ENCODE data around the gene RBMX2.
"Not testable (repeated sequence)": the region's sequence is repeated elsewhere in the genome, so short reads cannot be mapped to it uniquely, and the experiment has no call there.

The RBMX2 gene, protein sequence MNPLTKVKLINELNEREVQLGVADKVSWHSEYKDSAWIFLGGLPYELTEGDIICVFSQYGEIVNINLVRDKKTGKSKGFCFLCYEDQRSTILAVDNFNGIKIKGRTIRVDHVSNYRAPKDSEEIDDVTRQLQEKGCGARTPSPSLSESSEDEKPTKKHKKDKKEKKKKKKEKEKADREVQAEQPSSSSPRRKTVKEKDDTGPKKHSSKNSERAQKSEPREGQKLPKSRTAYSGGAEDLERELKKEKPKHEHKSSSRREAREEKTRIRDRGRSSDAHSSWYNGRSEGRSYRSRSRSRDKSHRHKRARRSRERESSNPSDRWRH

DNA sequence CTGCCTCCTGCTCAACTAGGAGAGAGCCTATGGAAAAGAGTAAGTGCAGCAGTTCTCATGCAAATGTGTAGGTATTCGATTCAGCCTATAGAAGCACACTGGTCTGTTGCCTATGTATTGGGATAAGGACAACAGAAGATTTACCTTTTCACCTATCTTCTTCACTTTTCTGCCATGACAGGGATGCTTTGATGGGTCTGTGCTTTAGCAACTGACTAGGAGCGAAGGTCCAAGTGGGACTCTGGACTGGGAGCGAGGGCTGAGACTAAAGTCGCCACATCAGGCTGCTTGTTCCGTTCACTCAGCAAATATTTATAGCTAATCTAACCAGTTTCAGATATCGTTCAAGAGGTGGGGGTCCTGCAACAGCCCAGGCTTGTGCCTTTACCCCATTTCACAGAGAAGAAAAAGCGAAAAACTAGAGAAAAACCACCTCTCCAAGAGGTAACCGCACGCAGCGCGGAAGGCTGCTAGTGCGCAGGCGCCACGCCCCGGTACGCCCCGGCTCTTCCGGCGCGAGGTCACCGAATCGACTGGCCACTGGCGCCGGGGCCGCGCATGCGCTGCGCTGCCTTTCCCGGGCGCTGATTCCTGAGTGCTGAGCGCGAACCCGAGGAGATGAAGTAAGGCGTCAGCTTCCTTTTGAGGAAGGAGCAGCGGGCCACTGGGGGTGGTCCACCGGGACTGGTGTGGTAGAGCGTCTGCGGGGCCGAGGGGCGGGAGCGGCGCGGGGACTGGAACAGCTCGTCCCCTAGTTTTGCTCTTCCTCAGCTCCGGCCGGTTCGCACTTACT is at the start of gene RBMX2:
Gene RBMX2 (plus strand): TSS at position 573 of the 793 bp plus-strand sequence. CDS start 46 bp downstream, at position 619.
- DNase-seq (ENCODE audit: low spot score) = peak; percentile 71

DNA sequence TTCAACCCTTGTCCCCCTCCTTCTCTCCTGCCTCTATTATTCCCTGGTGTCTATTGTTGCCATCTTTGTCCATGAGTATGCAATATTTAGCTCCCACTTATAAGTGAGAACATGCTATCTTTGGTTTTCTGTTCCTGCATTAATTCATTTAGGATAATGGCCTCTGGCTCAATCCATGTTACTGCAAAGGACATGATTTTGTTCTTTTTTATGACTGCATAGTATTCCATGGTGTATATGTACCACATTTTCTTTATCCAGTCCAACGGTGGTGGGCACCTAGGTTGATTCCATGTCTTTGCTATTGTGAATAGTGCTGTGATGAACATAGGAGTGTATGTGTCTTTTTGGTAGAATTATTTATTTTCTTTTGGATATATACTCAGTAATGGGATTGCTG is 49.7 kb upstream of the RBMX2 start:
- DNase-seq (ENCODE audit: low spot score) = not testable (repeated sequence)

DNA sequence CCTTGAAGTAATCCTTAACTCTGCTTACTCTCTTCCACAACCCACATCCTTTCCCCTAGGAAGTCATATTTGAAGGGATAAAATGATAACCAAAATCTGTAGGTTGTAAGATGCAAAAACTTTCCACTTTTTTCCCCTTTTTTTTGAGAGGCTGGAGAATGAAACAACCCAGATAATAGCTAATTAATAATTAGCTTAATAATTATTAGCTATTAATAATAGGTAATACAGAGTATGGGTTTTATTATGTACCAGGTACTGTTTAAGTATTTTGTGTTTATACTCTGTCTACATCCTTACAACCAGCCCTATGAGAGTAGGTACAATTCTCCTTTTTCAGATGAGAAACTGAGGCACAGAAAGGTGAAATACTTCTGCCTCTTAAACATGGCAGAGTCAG is 25.7 kb upstream of the RBMX2 start:
- DNase-seq (ENCODE audit: low spot score) = no peak

DNA sequence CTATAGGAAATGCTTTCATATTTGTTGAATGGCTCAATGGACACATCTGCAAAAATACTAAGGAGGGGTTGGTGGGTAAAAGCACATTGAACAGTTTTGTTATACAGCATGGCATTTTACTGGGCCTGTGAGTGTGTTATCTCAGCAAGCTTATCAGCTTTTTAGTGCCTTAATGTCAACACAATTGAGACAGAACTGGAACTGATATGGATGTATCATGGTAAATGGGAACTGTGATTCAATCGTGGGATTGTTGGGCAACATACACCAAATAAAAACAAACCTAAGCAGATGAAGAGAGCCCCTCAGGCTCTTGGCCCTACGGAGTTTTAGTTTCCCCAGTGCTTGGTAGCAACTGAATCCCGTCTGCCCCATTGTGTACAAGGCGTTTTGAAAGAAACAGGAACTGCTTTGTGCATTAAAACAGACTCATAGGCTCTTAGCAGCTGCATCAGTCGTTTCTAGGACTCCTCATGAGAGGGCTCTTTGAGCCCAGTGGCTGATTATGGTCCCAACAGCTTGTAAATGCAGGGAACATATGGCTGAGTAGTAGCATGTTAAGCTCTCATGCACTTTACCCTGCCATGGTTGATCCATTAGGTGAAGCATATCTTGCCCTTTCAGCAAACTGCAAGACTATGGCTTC is 23.6 kb upstream of the RBMX2 start:
- no peak for DNase-seq (ENCODE audit: low spot score)

DNA sequence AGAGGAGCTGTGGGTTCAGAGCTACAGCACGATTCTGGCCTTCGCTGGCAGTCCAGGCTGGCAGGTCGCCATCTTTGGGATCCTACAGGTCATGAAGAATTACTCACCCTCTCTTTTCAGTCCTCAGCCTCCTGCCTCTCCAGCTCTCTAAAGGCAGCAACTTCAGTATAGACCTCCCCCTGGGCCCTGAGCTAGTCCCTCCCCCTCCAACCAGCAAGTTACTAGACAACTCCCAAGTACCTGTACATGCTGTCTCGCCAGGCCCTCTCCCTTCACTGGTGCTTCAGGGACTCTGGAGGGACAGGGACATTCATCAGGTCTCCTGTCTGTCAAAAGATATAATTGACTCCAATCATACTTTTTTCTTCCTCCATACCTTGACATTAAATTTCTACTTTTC is 16.3 kb upstream of the RBMX2 start, which contains the start of gene GPR119:
Gene GPR119 (minus strand): TSS at position 155 of the 400 bp plus-strand sequence. CDS start 227 bp downstream, outside the sequence.
- DNase-seq (ENCODE audit: low spot score) = no peak

DNA sequence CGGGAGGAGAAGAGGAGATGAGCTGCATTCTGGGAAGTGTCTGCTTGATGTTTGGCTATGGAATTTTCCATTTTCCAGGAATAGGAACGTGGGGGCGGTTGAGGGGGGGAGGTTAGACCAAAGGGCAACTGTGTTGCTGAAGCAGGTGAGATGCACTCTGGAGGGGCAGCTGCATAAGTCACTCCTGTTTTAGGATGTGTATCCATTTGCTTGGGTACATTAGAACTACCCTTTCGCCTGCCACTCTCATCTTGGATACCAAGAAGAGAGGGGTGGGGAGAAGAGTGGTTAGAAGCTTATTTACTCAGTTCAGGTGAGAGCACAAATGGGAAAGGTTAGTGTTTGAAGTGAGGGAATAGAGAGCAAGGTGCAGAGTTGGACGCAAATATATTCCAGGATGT is 15.4 kb upstream of the RBMX2 start:
- DNase-seq (ENCODE audit: low spot score) = no peak

DNA sequence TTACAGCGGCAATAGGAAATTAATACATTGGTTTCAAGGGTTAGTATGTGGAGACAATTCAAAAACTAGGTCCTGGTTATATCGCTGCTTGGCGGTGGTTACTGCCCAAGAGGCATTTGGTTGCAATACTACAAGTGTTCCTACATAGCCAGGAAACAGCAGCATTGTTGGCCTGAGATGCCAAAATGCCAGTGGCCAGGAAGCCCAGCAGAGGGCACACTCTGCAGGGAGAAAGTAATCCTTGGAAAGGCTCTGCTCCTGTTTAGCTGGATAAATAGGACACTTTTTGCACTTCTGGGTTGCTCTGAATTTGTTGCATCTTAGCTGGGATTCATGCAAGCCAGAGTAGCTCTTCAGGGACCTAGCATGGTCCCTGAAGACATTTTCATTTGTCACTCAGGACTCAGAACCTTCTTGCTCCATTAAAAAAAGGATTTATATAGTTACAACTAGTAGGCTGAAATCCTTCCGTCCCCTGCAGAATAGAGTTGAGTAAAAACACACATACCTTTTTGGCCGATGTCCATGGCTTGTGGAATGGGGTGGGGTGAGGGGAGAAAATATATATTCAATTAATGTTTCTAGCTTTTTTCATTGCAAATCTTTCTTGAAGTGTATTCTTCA is 8.2 kb upstream of the RBMX2 start:
- DNase-seq (ENCODE audit: low spot score) = peak; percentile 50

DNA sequence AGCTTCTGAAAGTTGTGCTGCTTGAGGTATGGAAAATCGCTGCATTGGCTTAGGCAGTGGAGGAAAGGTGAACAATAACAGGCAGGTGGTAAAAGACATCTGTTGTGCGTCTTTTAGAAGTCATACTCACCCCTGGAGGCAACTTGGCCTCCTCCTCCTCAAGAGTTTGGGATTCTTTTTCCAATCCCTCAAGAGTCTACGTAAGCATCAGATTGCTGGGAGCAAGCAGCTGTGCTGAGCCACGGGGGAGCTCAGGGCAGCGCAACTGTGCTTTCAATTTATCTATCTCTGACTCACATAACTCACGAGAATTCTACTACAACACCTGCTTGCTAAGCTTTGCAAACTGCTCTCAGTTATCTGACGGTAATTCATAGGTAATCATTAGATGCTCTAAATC is 6.4 kb upstream of the RBMX2 start:
- DNase-seq (ENCODE audit: low spot score) = no peak

DNA sequence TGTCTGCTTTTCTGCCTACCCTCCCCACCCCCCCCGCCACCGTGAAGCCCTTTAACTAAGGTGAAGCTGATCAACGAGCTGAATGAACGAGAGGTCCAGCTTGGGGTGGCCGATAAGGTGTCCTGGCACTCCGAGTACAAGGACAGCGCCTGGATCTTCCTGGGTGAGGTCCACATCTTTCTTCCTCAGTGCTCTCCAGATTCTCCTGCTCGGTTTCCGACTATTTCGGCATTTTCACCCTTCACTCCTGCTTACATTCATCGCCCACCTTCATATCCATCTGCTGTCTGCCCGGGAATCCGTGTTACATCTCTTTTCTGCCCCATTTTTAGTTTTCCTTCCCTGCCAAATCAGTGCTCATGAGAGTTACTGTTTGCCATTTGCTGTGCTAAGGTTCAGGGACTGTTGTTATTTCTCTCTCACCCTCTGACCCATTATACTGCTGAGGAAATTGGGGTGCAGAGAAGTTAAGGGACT is 459 bp downstream of the RBMX2 start:
- DNase-seq (ENCODE audit: low spot score) = no peak

DNA sequence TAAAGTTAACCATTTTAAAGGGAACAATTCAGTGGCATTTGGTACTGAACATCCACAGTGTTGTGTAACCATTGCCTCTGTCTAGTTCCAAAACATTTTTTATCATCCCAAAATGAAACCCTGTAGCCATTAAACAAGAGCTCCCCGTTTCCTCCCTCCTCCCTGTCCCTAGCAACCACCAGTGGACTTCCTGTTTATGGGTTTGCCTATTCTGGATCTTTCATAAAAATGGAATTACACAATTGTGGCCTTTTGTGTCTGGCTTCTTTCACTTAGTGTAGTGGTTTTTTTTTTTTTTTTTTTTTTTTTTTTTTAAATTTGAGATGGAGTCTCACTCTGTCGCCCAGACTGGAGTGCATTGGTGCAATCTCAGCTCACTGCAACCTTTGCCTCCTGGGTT is 11.6 kb downstream of the RBMX2 start:
- no peak for DNase-seq (ENCODE audit: low spot score)

DNA sequence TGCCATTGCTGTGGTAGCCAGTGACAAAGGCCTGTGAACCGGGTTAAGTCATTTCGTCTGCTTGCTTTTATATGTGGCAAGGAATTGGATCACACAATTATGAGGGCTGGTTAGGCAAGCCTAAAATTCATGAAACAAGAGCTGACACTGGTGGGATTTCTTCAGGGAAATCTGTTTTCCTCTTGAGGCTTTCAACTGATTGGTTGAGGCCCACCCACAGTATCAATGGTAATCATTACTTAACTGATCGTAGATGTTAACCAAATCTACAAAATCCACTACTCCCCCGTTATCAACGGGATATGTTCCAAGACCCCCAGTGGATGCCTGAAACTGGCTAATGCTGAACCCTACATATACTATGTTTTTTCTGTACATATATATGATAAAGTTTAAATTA is 13.0 kb downstream of the RBMX2 start:
- DNase-seq (ENCODE audit: low spot score) = no peak

DNA sequence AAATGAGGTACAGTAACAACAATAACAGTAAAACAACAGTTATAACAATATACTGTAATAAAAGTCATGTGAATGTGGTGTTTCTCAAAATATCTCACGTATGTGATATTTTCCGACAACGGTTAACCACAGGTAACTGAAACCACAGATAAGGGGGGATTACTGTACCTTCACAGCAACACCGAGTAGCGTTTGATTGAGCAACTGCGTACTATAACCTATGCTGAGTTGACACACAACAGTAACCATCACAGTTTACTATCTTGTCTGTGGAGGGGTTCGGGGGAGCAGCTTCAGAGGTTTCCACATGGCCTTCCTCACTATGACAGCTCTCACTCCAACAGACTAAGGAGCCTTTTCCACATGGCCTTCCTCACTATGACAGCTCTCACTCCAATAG is 13.4 kb downstream of the RBMX2 start:
- DNase-seq (ENCODE audit: low spot score) = no peak

DNA sequence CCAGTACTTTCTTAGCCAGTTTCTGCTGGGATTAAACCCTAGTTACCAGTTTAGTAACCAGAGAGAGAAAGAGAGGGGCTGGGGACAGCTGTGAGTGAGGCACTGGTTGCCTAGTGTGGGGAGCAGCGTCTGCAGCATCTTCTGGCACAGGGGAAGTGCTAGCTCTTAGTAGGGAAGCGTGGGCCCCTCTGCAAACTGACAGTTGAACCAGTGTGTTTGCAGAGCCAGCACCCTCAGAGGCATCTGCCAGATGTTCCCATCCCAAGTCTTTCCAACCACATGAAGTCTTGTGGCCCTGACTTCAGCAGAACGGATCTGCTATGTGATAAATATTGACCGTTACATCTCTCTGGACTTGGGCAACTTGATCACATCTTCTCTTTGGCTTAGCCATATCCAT is 15.0 kb downstream of the RBMX2 start:
- no peak for DNase-seq (ENCODE audit: low spot score)

DNA sequence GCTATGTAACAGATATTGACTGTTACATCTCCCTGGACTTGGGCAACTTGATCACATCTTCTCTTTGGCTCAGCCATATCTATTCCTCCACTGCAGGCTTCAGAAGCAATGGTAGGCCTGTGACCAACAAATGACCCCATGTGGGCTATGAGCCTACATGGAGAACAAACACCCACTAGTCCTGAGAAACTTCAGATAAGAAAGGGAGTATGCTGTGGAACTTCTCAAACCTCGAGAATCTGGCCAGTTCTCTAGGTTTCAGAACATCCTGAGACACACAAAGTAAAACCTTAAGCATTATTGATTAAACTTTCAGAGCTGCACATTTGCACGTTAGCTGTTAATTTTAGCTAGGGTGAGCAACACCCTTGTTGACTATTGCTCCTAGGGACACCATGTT is 16.3 kb downstream of the RBMX2 start:
- no peak for DNase-seq (ENCODE audit: low spot score)

DNA sequence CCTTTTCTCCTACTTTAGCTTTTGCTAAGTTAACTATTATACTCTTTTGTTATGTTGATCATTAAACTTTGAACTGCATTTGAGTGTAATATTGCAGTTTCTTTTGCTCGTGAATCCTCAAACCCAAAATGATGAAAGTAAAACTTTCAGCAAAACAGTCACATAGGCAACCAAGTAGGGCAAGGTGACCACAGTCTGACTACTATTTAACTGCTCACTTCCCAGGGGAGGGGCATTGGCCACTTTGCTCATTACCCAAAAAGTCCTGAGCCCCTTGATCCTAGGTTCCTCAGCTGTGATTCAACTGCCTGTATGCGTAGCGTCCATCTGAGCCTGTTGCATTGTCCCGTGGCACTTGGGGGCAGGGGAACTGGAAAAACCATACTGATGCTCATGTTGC is 17.0 kb downstream of the RBMX2 start:
- no peak for DNase-seq (ENCODE audit: low spot score)

DNA sequence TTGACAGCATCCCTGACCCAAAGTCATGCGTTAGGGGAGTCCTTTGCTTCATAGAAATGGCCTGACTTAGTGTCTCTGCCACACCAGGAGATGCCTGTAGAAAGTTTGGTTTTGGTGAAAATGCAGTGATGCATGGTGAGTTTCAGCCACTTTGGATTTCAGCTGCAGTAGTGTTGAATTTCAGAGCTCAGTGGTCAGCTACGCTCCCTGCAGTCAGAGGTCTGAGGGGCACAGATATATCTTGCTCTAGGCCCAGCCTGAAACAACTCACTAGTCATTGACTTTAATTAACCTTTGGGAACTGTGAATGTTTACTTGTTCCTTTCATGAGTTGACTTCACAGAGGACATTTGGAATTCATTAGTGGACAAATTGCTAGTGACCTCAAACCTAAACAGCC is 17.5 kb downstream of the RBMX2 start:
- no peak for DNase-seq (ENCODE audit: low spot score)

DNA sequence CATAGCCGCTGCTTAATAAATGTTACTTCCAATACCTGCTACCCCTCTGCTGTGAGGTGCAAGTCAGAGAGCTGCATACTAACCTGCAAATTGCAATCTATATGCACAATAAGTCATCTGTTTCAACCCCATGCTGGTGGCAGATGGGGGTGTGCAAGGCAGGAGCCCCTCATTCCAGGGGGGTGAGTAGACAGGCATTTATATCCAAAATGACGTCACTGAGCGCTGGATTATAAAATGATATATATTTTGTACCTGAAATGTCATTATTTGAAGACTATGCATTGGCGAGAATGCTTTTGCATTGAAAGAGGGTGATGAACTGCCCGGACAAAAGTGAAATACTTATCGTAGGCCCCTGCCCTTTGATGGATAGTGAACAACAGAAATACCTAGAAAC is 24.7 kb downstream of the RBMX2 start:
- DNase-seq (ENCODE audit: low spot score) = no peak

DNA sequence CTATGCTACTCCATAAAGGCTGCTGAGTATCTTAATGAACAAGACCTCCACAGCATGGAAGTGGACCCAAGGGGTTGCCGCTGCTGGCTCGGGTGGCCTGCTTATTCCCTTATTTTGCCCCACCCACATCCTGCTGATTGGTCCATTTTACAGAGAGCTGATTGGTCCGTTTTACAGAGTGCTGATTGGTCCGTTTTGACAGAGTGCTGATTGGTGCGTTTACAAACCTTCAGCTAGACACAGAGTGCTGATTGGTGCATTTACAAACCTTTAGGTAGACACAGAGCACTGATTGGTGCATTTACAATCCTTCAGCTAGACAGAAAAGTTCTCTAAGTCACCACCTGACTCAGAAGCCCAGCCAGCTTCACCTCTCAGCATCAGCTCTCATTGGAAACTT is 27.4 kb downstream of the RBMX2 start:
- not testable (repeated sequence) for DNase-seq (ENCODE audit: low spot score)

DNA sequence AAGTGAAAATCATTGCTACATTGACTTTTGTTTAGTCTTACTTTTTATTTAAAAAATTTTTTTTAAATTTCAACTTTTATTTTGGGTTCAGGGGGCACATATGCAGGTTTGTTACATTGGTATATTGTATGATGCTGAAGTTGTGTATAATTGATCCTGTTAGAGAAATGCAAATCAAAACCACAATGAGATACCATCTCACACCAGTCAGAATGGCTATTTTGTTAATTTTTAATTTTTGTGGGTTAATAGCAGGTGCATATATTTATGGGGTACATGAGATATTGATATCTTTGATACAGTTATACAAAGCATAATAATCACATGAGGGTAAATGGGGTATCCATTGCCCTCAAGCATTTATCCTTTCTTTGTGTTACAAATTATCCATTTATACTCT is 34.1 kb downstream of the RBMX2 start:
- DNase-seq (ENCODE audit: low spot score) = no peak

DNA sequence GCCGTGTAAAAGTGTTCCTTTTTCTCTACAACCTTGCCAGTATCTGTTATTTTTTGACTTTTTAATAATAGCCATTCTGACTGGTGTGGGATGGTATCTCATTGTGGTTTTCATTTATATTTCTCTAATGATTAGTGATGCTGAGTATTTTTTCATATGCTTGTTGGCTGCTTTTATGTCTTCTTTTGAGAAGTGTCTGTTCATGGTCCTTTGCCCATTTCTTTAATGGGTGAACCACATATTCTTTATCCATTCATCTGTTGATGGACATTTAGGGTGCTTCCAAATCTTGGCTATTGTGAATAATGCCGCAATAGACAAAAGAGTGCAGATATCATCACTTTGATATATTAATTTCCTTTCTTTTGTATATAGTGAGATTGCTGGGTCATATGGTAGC is 36.2 kb downstream of the RBMX2 start:
- DNase-seq (ENCODE audit: low spot score) = not testable (repeated sequence)

DNA sequence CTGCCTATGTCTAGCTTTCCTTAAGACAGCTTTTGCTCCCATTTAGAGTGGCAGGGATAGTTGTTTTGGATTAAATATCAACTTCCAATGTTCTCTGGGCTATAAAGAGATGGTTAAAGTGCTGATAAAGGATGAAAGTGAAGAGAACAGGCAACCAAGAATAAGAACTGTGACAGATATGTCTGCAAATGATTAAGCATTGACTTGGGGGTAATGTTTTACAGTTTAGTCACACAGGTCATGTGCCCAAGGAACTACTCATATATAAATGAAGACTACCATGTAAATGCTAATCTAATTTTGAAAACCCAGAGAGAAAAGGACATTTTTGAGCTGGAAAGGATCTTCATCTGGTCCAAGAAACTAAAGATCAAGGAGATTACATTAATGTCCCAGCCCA is 42.1 kb downstream of the RBMX2 start:
- DNase-seq (ENCODE audit: low spot score) = no peak

DNA sequence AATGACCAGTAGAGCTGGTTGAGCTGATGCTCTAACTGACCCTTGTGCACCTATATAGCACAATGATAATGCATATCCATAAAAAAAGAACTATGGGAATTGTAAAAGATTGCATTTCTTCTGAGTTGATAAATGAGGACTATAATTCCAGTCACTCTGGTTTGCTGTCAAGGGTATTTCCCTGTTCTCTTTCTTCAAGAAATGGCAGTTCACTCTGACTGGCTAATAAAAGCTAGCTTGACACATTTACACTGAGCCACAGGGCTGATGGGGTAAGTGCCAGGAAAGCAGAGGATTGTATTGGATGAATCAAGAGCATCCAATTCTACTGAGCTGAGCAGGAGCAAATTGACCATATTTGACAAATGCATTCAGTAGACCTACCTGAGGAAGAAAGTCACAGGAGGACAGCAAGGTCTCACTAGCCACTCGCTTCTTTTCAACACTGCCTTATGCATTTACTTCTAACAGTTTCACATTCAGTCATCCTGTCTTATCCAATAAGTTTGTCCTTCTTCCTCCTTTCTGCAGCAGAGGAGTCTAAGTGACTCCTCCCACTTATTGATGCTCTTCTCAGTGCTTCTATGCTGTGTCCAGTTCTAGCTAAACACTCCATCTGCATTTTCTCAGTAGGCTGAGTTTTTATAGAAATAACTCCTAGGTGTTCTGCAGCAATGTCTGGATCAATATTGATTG is 43.0 kb downstream of the RBMX2 start:
- no peak for DNase-seq (ENCODE audit: low spot score)

Data from cerebellar cortex (tissue), 1 donor.